ENCODE measurements around the gene CP.

GRCh38 chr3:149170672-149171071 is 51.0 kb downstream of the CP start:
- TF ChIP-seq POLR2AphosphoS5 (IDR thresholded peaks at IDR 0.05) (no peak), CTCF (IDR thresholded peaks at IDR 0.05) (no peak)
